ENCODE measurements around the gene BTAF1.

Gene BTAF1

GRCh38 chr10:91923371-91924211, at the start of gene BTAF1:
Gene BTAF1, plus strand, starts transcription at chr10:91923770. Its CDS starts 307 bp downstream, at chr10:91924077.
- no peaks in the 10 kb centered on the region for H3F3A ChIP-seq (ENCODE audit: insufficient read depth, low read length)
- peaks cover 48% of the 10 kb centered on the region for H3K79me2 ChIP-seq (ENCODE audit: insufficient read depth, low read length)

GRCh38 chr10:91875156-91875555, 48.4 kb upstream of the BTAF1 start:
- TF ChIP-seq CTCF (IDR thresholded peaks at IDR 0.05; ENCODE audit: low read length) (no peak), EZH2 (IDR thresholded peaks at IDR 0.05; ENCODE audit: borderline replicate concordance, low read length) (no peak)
- Histone ChIP-seq H2AFZ (ENCODE audit: low read length) (no peak overlapping the region), H3K4me3 (ENCODE audit: low read depth, low read length, poor library complexity, severe bottlenecking) (no peak overlapping the region), H3K27ac (ENCODE audit: low read depth, low read length, poor library complexity, severe bottlenecking) (no peak overlapping the region), H3K27me3 (ENCODE audit: insufficient read depth, low read length) (no peaks in the 10 kb centered on the region), H3K9me2 (ENCODE audit: low read depth, low read length) (no peaks in the 10 kb centered on the region), H3K4me1 (ENCODE audit: insufficient read depth, low read length, severe bottlenecking) (no peaks in the 10 kb centered on the region), H3K4me2 (ENCODE audit: low read length) (no peak overlapping the region), H3K79me2 (ENCODE audit: insufficient read depth, low read length) (no peaks in the 10 kb centered on the region), H3K36me3 (ENCODE audit: insufficient read depth, low read length) (no peaks in the 10 kb centered on the region), H4K20me1 (ENCODE audit: insufficient read depth, low read length) (no peaks in the 10 kb centered on the region), H3F3A (ENCODE audit: insufficient read depth, low read length) (no peaks in the 10 kb centered on the region), H3K9ac (ENCODE audit: low read length) (no peak overlapping the region), H3K9me3 (ENCODE audit: low read length) (no peaks in the 10 kb centered on the region)

More at GRCh38 chr10:91923371-91924211, at the start of gene BTAF1:
- TF ChIP-seq EZH2 (IDR thresholded peaks at IDR 0.05; ENCODE audit: borderline replicate concordance, low read length), result no peak
- TF ChIP-seq CTCF (IDR thresholded peaks at IDR 0.05; ENCODE audit: low read length), result no peak
- Histone ChIP-seq H3K9me3 (ENCODE audit: low read length) (no peaks in the 10 kb centered on the region), H3K4me1 (ENCODE audit: insufficient read depth, low read length, severe bottlenecking) (peaks cover 25% of the 10 kb centered on the region), H4K20me1 (ENCODE audit: insufficient read depth, low read length) (no peaks in the 10 kb centered on the region), H3K27ac (ENCODE audit: low read depth, low read length, poor library complexity, severe bottlenecking) (peak within 1 kb of the TSS; percentile 71), H3K9me2 (ENCODE audit: low read depth, low read length) (no peaks in the 10 kb centered on the region), H2AFZ (ENCODE audit: low read length) (no peak within 1 kb of the TSS), H3K36me3 (ENCODE audit: insufficient read depth, low read length) (0 out of 2 replicates have a peak, but pooled peaks cover 9% of the 10 kb centered on the region), H3K4me2 (ENCODE audit: low read length) (peak within 1 kb of the TSS; percentile 80), H3K27me3 (ENCODE audit: insufficient read depth, low read length) (no peaks in the 10 kb centered on the region), H3K4me3 (ENCODE audit: low read depth, low read length, poor library complexity, severe bottlenecking) (peak within 1 kb of the TSS; percentile 98), H3K9ac (ENCODE audit: low read length) (peak within 1 kb of the TSS; percentile 94)

- Histone ChIP-seq H3K4me3 (ENCODE audit: low read depth, low read length, poor library complexity, severe bottlenecking) (no peak overlapping the region), H2AFZ (ENCODE audit: low read length) (no peak overlapping the region), H3K36me3 (ENCODE audit: insufficient read depth, low read length) (no peaks in the 10 kb centered on the region), H3F3A (ENCODE audit: insufficient read depth, low read length) (no peaks in the 10 kb centered on the region), H3K9me3 (ENCODE audit: low read length) (no peaks in the 10 kb centered on the region), H3K4me1 (ENCODE audit: insufficient read depth, low read length, severe bottlenecking) (no peaks in the 10 kb centered on the region), H3K9me2 (ENCODE audit: low read depth, low read length) (no peaks in the 10 kb centered on the region), H3K4me2 (ENCODE audit: low read length) (no peak overlapping the region), H3K27ac (ENCODE audit: low read depth, low read length, poor library complexity, severe bottlenecking) (no peak overlapping the region), H4K20me1 (ENCODE audit: insufficient read depth, low read length) (no peaks in the 10 kb centered on the region), H3K9ac (ENCODE audit: low read length) (no peak overlapping the region), H3K27me3 (ENCODE audit: insufficient read depth, low read length) (no peaks in the 10 kb centered on the region), H3K79me2 (ENCODE audit: insufficient read depth, low read length) (no peaks in the 10 kb centered on the region)
- no peak for TF ChIP-seq EZH2 (IDR thresholded peaks at IDR 0.05; ENCODE audit: borderline replicate concordance, low read length)
- no peak for TF ChIP-seq CTCF (IDR thresholded peaks at IDR 0.05; ENCODE audit: low read length)
These were observed 47.8 kb upstream of the BTAF1 start for GRCh38 chr10:91875779-91876178.

All from OCI-LY1 (cell line).